ENCODE measurements around the gene ZNF599. TPM values are rescaled to one million over a fixed set of nuclear protein-coding genes. Genes with fewer than 3 reads are reported as not detected.
"Not testable (repeated sequence)": the region's sequence is repeated elsewhere in the genome, so short reads cannot be mapped to it uniquely, and the experiment has no call there.

Gene ZNF599
- total and polyA plus RNA-seq, 8 donors, result 6.4 to 15.5 (median 14.0) TPM

DNA sequence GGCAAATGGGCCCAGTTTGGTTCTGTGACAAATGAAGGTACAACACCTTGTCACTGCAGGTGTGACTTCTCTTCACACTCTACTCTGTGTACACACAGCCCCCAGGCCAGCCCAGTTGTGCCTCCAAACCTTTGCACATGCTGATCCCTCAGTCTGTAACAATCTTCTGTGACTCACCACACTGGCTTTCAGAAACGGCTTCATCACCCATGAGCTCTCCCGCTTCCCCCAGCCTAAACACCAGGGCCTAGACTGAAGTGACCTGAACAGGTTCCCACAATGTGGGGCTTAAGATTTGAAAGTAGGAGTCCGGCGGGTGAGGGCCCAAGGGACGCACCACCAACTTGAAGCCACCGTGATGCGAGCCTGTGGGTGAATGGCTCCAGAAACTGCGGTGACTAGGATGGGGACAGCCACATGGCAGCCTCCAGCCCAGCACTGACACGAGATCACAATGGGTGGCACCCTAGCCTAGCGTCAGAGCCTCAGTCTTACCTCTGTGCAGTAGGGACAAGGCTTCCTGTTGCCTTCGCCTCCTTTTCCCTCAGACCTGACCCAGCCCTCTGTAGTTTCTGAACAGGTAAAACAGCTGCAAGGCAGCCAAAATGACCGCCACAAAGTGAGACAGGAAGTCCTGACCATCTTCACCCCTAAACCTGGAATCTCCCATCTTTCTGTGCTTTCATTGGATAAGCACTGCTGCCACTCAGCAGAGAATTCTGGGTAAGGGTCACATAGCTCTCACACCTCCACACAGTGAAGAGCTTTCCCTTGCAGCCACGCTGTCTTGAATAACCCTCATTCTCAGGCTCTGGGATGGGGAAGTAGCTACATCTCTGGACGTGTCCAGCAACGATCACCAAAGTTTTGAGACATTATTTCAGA is 34.2 kb upstream of the ZNF599 start:
- intact Hi-C loops (cut with DNase I), result no loop called here
- TF ChIP-seq, protein P1, sequence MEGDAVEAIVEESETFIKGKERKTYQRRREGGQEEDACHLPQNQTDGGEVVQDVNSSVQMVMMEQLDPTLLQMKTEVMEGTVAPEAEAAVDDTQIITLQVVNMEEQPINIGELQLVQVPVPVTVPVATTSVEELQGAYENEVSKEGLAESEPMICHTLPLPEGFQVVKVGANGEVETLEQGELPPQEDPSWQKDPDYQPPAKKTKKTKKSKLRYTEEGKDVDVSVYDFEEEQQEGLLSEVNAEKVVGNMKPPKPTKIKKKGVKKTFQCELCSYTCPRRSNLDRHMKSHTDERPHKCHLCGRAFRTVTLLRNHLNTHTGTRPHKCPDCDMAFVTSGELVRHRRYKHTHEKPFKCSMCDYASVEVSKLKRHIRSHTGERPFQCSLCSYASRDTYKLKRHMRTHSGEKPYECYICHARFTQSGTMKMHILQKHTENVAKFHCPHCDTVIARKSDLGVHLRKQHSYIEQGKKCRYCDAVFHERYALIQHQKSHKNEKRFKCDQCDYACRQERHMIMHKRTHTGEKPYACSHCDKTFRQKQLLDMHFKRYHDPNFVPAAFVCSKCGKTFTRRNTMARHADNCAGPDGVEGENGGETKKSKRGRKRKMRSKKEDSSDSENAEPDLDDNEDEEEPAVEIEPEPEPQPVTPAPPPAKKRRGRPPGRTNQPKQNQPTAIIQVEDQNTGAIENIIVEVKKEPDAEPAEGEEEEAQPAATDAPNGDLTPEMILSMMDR (IDR thresholded peaks at IDR 0.05), result no peak
- Histone ChIP-seq H3K36me3 (no peaks in the 10 kb centered on the region), H3K4me3 (no peak overlapping the region), H3K9me3 (peaks cover 0 to 34% of the 10 kb centered on the region in 2 donors), H3K27ac (no peak overlapping the region), H3K4me1 (no peaks in the 10 kb centered on the region), H3K27me3 (no peaks in the 10 kb centered on the region)
- no peak for ATAC-seq
- DNase-seq, result no peak

DNA sequence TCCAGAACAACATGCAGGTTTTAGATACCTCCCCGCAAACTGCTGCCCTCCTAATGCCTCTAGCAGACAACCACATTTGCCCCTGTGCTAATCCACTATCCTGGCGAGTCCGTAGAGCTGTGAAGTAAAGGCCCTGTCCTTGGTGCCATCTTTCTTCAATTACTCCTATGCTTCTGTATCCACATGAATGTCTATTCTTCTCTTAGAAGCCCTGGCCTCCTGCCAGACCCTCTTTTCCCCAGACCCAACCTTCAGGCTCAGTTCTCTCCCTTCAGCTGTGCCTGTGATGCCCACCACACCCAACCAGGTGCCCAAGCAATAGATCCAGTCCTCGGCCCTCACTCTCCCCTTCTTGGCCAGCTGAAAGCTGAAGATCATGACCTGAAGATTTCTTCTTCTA is 31.1 kb upstream of the ZNF599 start:
- DNase-seq (no peak), ATAC-seq (no peak)
- Histone ChIP-seq H3K27ac (no peak overlapping the region), H3K9me3 (peaks cover 0 to 31% of the 10 kb centered on the region in 2 donors), H3K36me3 (no peaks in the 10 kb centered on the region), H3K4me3 (no peak overlapping the region), H3K4me1 (no peaks in the 10 kb centered on the region), H3K27me3 (no peaks in the 10 kb centered on the region)
- intact Hi-C loops (cut with DNase I), result no loop called here
- TF ChIP-seq, protein P1 (IDR thresholded peaks at IDR 0.05), result no peak

DNA sequence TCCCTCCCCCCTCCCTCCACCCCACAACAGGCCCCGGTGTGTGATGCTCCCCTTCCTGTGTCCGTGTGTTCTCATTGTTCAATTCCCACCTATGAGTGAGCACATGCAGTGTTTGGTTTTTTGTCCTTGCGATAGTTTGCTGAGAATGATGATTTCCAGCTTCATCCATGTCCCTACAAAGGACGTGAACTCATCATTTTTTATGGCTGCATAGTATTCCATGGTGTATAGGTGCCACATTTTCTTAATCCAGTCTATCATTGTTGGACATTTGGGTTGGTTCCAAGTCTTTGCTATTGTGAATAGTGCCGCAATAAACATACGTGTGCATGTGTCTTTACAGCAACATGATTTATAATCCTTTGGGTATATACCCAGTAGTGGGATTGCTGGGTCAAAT is 23.9 kb upstream of the ZNF599 start:
- H3K27me3 ChIP-seq; ATAC-seq; H3K36me3 ChIP-seq; H3K27ac ChIP-seq; H3K4me3 ChIP-seq; H3K4me1 ChIP-seq; intact Hi-C loops (cut with DNase I); DNase-seq: not testable (repeated sequence)
- H3K9me3 ChIP-seq, result peaks cover 0 to 13% of the 10 kb centered on the region in 2 donors

DNA sequence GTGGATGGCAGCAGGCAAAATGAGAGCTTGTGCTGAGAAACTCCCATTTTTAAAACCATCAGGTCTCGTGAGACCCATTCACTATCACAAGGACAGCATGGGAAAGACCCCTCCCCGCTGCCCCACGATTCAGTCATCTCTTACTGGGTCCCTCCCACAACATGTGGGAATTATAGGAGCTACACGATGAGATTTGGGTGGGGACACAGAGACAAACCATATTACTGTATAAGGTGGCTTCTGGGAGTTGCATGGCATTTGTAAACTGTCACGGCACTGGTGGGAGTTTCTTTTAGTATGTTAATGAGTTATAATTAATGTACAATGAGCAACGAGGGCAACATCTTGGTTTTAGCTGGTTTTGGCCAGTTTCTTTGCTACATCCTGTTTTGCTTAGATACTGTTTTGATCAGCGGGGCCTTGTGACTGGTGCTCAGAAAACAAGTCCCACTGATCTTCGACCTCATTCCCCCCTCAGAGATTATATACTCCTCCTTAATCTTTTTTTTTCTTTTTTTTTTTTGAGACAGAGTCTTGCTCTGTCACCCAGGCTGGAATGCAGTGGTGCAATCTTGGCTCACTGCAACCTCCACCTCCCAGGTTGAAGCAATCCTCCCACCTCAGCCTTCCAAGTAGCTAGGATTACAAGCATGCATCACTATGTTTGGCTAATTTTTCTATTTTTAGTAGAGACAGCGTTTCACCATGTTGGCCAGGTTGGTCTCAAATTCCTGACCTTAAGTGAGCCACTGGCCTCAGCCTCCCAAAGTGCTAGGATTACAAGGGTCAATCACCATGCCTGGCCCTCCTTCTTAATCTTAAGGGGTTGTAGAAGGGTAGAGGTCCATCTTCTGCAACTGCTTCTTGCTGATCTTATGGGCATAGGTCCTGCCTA is 21.3 kb upstream of the ZNF599 start:
- Histone ChIP-seq H3K27me3 (no peaks in the 10 kb centered on the region), H3K4me3 (no peak overlapping the region), H3K27ac (no peak overlapping the region), H3K4me1 (no peaks in the 10 kb centered on the region), H3K36me3 (no peaks in the 10 kb centered on the region), H3K9me3 (peaks cover 0 to 7% of the 10 kb centered on the region in 2 donors)
- TF ChIP-seq, protein P1 (IDR thresholded peaks at IDR 0.05), result no peak
- ATAC-seq (no peak), DNase-seq (no peak)
- intact Hi-C loops (cut with DNase I), result no loop called here

DNA sequence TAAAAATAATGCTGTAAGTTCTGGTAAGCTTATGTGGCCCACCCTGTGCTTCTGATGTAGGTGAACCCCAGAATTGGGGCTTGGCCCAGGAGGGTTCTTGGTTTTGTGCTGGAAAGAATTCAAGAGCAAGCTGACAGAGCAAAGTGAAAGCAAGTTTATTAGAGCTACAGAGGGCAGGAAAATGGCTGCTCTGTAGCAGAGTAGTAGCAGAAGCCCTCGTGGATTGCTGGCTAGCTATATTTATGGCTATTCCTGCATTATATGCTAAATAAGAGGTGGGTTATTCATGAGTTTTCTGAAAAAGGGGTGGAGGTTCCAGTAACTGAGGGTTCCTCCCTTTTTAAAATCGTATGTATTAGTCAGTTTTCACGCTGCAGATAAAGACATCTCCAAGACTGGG is 20.6 kb upstream of the ZNF599 start:
- no peak for DNase-seq
- Histone ChIP-seq H3K4me1 (no peaks in the 10 kb centered on the region), H3K9me3 (peaks cover 0 to 7% of the 10 kb centered on the region in 2 donors), H3K36me3 (no peaks in the 10 kb centered on the region), H3K27me3 (no peaks in the 10 kb centered on the region), H3K4me3 (no peak overlapping the region), H3K27ac (no peak overlapping the region)
- ATAC-seq, result no peak
- TF ChIP-seq, protein P1 (IDR thresholded peaks at IDR 0.05), result no peak
- intact Hi-C loops (cut with DNase I), result no loop called here
